ENCODE measurements around the gene CRIP2. TPM values are rescaled to one million over a fixed set of nuclear protein-coding genes. Genes with fewer than 3 reads are reported as not detected.

The CRIP2 gene
- total RNA-seq, 1 donor from 2014 or later, result 130 TPM

- DNase-seq (ENCODE audit: low spot score), result no peak
Measured at GRCh38 chr14:105476831-105477659, 2.4 kb downstream of the CRIP2 start.

GRCh38 chr14:105477660-105478397, 3.2 kb downstream of the CRIP2 start:
- no peak for DNase-seq (ENCODE audit: low spot score)

- DNase-seq (ENCODE audit: low spot score), result no peak
Measured at GRCh38 chr14:105478398-105479251, 4.0 kb downstream of the CRIP2 start.

GRCh38 chr14:105479431-105480158, 5.0 kb downstream of the CRIP2 start:
- DNase-seq (ENCODE audit: low spot score), result no peak

- DNase-seq (ENCODE audit: low spot score), result no peak
Measured at GRCh38 chr14:105480199-105480746, 5.7 kb downstream of the CRIP2 start.

GRCh38 chr14:105480807-105481801, 6.5 kb downstream of the CRIP2 start:
- peak; percentile 90 for DNase-seq (ENCODE audit: low spot score)

- DNase-seq (ENCODE audit: low spot score), result peak; percentile 95
Measured at GRCh38 chr14:105481886-105482457, 7.4 kb downstream of the CRIP2 start.

- no peak for DNase-seq (ENCODE audit: low spot score)
Measured at GRCh38 chr14:105482486-105483110, 8.0 kb downstream of the CRIP2 start.

GRCh38 chr14:105483300-105484068, 8.9 kb downstream of the CRIP2 start:
- no peak for DNase-seq (ENCODE audit: low spot score)

GRCh38 chr14:105484069-105484996, 9.7 kb downstream of the CRIP2 start:
- DNase-seq (ENCODE audit: low spot score), result no peak

GRCh38 chr14:105484997-105485393, 10.4 kb downstream of the CRIP2 start:
- no peak for DNase-seq (ENCODE audit: low spot score)

- no peak for DNase-seq (ENCODE audit: low spot score)
Measured at GRCh38 chr14:105485739-105486162, 11.1 kb downstream of the CRIP2 start.

- DNase-seq (ENCODE audit: low spot score), result no peak
Measured at GRCh38 chr14:105486163-105486973, 11.7 kb downstream of the CRIP2 start, which contains the start of gene CRIP1. Gene CRIP1, plus strand, starts transcription at chr14:105486886. Its CDS starts 374 bp downstream, at chr14:105487260.

- no peak for DNase-seq (ENCODE audit: low spot score)
Measured at GRCh38 chr14:105486974-105487448, 12.4 kb downstream of the CRIP2 start.

- no peak for DNase-seq (ENCODE audit: low spot score)
Measured at GRCh38 chr14:105487449-105487985, 12.9 kb downstream of the CRIP2 start.
